ENCODE data around the gene CABP1. TPM values are rescaled to one million over a fixed set of nuclear protein-coding genes. Genes with fewer than 3 reads are reported as not detected.

The CABP1 gene
- total RNA-seq, 1 experiment from 2014 or later: 3.0 TPM

- H4K20me1 ChIP-seq (ENCODE audit: control insufficient read depth, insufficient read depth, insufficient read length): no peaks in the 10 kb centered on the region
- H3K56ac ChIP-seq (ENCODE audit: insufficient read length, low read depth, low read length): no peak overlapping the region
- H2AFZ ChIP-seq (ENCODE audit: low read length): no peak overlapping the region
- no CpG with 5 or more reads among the region's 11 CpGs for WGBS (ENCODE audit: extremely low coverage, insufficient read length, low lambda C conversion rate)
- no peaks in the 10 kb centered on the region; the same call in 1 of the 2 replicates for H3K4me1 ChIP-seq (ENCODE audit: insufficient read depth, low read length)
- TF ChIP-seq CTCF (conservative IDR thresholded peaks at IDR 0.05): no peak
- H3K79me1 ChIP-seq (ENCODE audit: insufficient read depth, low read depth, low read length, poor library complexity, severe bottlenecking): no peaks in the 10 kb centered on the region
- H3K23ac ChIP-seq (ENCODE audit: insufficient read length, low read depth, low read length): no peak overlapping the region
- no peak overlapping the region for H3T11ph ChIP-seq (ENCODE audit: low read length)
- Mint-ChIP-seq H3K36me3 (ENCODE audit: insufficient read depth in 1 of 3, low read depth in 3 of 3) (no peaks in the 10 kb centered on the region), H3K27me3 (ENCODE audit: low read depth) (peaks cover 3% of the 10 kb centered on the region), H3K9me3 (no peaks in the 10 kb centered on the region), H3K4me3 (no peak overlapping the region), H3K4me1 (peaks cover 30 to 38% of the 10 kb centered on the region in 2 experiments), H3K27ac (no peak overlapping the region)
- no peak for DNase-seq
- H3K23me2 ChIP-seq (ENCODE audit: insufficient read length, low read depth, low read length, poor library complexity, severe bottlenecking): peaks cover 3% of the 10 kb centered on the region
- no peak overlapping the region for H3K9ac ChIP-seq (ENCODE audit: extremely low read depth, insufficient read length, low read length)
- H3K79me2 ChIP-seq (ENCODE audit: insufficient read depth, low read length): no peaks in the 10 kb centered on the region
- no peak overlapping the region for H2BK5ac ChIP-seq (ENCODE audit: insufficient read length, low read length)
- H4K5ac ChIP-seq (ENCODE audit: insufficient read length, low read depth, low read length): no peak overlapping the region
- H4K91ac ChIP-seq (ENCODE audit: insufficient read length, low read depth, low read length): no peak overlapping the region
- H2BK15ac ChIP-seq (ENCODE audit: low read depth, low read length): no peak overlapping the region
- no peak overlapping the region for H3K18ac ChIP-seq (ENCODE audit: insufficient read length, low read depth, low read length)
- no peak overlapping the region for H3K14ac ChIP-seq (ENCODE audit: insufficient read depth, low read length)
- H3K4ac ChIP-seq (ENCODE audit: low read depth, low read length): no peak overlapping the region
- H2AK5ac ChIP-seq (ENCODE audit: insufficient read length, low read length): no peak overlapping the region
- H4K8ac ChIP-seq (replicated peaks; ENCODE audit: insufficient read length, low read depth, low read length): no peak overlapping the region
- H2BK20ac ChIP-seq (ENCODE audit: low read depth, low read length, poor library complexity, severe bottlenecking): no peak overlapping the region
- H3K9me3 ChIP-seq (ENCODE audit: control insufficient read depth, low read depth, low read length): no peaks in the 10 kb centered on the region
- no peak overlapping the region for H3K4me2 ChIP-seq (ENCODE audit: insufficient read depth, insufficient read length, low read length)
- no peaks in the 10 kb centered on the region for H3K27me3 ChIP-seq (ENCODE audit: insufficient read depth, low read length)
- no peak overlapping the region for H2BK120ac ChIP-seq (ENCODE audit: low read depth, low read length, poor library complexity, severe bottlenecking)
- no peak overlapping the region for H2BK12ac ChIP-seq (ENCODE audit: insufficient read length, low read depth, low read length)
- H3K27ac ChIP-seq (ENCODE audit: insufficient read length, low read depth, low read length): no peak overlapping the region
These were observed 13.2 kb downstream of the CABP1 start for GRCh38 chr12:120653611-120654010.
